Ishikawa (cell line): ENCODE results near the gene E2F1.

Source experiments
- CEBPB ChIP-seq: IDR thresholded peaks from 2 replicates; pipeline ENCODE4 v1.6.1; 2012
- EP300 ChIP-seq: IDR thresholded peaks from 2 replicates; pipeline ENCODE4 v1.6.1; 2012; ENCODE audit warnings: borderline replicate concordance
- MAX ChIP-seq: IDR thresholded peaks from 2 replicates; pipeline ENCODE4 v1.6.1; 2012
- RAD21 ChIP-seq: IDR thresholded peaks from 2 replicates; pipeline ENCODE4 v1.6.1; 2012; ENCODE audit warnings: low read depth
- REST ChIP-seq: IDR thresholded peaks from 2 replicates; pipeline ENCODE4 v1.6.1; 2012; ENCODE audit warnings: low read depth, mild to moderate bottlenecking
- TAF1 ChIP-seq: IDR thresholded peaks from 2 replicates; pipeline ENCODE4 v1.6.1; 2012; ENCODE audit warnings: low read depth, mild to moderate bottlenecking
- TCF12 ChIP-seq: IDR thresholded peaks from 2 replicates; pipeline ENCODE4 v1.6.1; 2012; ENCODE audit warnings: low read depth
- TEAD4 ChIP-seq: IDR thresholded peaks from 2 replicates; pipeline ENCODE4 v1.6.1; 2012
- YY1 ChIP-seq: IDR thresholded peaks from 2 replicates; pipeline ENCODE4 v1.6.1; 2012; ENCODE audit warnings: low read depth
- ZBTB7A ChIP-seq: IDR thresholded peaks from 2 replicates; pipeline ENCODE4 v1.6.1; 2012; ENCODE audit warnings: low read depth

- TF ChIP-seq TAF1 (no peak), MAX (no peak), EP300 (no peak), RAD21 (no peak), TCF12 (no peak), YY1 (no peak), CEBPB (no peak), ZBTB7A (no peak), REST (no peak), TEAD4 (no peak)
Observed at GRCh38 chr20:33713865-33714367, 27.7 kb upstream of the E2F1 start.
